GM13977 (cell line): Measurements from ENCODE around the gene KCNIP3.
"Not testable (repeated sequence)": the region's sequence is repeated elsewhere in the genome, so short reads cannot be mapped to it uniquely, and the experiment has no call there.

Experiments
- DNase-seq: peaks from one replicate; pipeline ENCODE4 v3.0.0; 2012; ENCODE audit warnings: low spot score
- in situ Hi-C: fragments of 300-500 bp; cut with MboI; formaldehyde crosslinking; loops from one replicate; pipeline ENCODE4 v1.12.0; 2022; ENCODE audit warnings: low sequenced_read_pairs, low pct_unique_long_range_greater_than_20kb, mixed read lengths, inconsistent platforms; ENCODE audit not compliant: unreplicated experiment
- TF ChIP-seq, protein P1 (sequence below): IDR thresholded peaks from 2 replicates; pipeline ENCODE4 v1.5.1; 2012; ENCODE audit warnings: mild to moderate bottlenecking, control low read depth; ENCODE audit not compliant: insufficient read depth; ENCODE audit errors: extremely low read depth, missing control alignments

KCNIP3 gene

DNA sequence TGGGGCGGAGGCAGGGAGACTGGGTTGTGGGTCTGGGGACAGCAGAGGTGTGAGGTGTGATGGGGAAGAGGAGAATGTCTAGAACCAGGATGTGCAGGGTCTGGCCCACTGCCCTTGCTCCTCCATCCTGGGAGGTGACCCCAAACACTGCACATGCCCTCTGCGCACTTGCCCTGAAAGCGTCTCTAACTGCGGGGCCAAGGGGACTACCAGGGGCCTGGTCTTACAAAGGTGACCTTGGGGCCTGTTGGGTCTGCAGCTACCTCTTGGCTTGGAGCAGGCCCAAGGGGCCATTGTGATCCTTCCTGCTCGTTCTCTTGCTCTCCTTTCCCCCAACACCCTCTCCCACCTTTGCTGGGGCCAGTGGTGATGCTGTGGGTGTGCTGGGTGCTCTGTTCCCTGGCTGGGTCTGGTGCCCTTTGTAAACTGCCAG is 57.3 kb downstream of the KCNIP3 start:
- no peak for DNase-seq
- in situ Hi-C loops = no loop called here
- TF ChIP-seq, protein P1, sequence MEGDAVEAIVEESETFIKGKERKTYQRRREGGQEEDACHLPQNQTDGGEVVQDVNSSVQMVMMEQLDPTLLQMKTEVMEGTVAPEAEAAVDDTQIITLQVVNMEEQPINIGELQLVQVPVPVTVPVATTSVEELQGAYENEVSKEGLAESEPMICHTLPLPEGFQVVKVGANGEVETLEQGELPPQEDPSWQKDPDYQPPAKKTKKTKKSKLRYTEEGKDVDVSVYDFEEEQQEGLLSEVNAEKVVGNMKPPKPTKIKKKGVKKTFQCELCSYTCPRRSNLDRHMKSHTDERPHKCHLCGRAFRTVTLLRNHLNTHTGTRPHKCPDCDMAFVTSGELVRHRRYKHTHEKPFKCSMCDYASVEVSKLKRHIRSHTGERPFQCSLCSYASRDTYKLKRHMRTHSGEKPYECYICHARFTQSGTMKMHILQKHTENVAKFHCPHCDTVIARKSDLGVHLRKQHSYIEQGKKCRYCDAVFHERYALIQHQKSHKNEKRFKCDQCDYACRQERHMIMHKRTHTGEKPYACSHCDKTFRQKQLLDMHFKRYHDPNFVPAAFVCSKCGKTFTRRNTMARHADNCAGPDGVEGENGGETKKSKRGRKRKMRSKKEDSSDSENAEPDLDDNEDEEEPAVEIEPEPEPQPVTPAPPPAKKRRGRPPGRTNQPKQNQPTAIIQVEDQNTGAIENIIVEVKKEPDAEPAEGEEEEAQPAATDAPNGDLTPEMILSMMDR = no peak

DNA sequence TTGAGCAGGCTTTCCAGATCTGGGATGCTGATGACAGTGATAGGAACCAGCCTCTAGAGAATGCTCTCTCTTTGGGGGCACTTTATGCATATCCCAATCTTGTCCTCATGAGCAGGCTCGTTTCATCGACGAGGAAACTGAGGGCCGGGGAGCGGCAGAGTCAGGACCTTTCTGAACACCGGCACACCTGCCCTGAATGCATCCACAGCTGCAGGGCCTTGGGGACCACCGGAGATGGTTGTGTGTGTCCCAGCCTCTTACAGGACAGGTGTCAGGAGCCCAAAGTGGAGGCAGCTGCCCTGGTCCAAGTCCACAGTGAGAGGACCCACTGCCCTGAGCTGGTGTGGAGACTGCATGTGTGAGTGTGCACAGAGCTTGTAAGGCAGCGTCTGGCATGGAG is 57.8 kb downstream of the KCNIP3 start:
- in situ Hi-C loops = no loop called here
- TF ChIP-seq, protein P1 = no peak

DNA sequence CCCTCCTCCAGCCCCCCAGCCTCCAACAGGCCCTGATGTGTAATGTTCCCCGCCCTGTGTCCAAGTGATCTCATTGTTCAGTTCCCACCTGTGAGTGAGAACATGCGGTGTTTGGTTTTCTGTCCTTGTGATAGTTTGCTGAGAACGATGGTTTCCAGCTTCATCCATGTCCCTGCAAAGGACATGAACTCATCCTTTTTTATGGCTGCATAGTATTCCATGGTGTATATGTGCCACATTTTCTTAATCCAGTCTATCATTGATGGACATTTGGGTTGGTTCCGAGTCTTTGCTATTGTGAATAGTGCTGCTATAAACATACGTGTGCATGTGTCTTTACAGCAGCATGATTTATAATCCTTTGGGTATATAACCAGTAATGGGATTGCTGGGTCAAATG is 58.3 kb downstream of the KCNIP3 start:
- DNase-seq, in situ Hi-C loops: not testable (repeated sequence)

More for the DNA sequence above, 57.8 kb downstream of the KCNIP3 start:
- no peak for DNase-seq

DNA sequence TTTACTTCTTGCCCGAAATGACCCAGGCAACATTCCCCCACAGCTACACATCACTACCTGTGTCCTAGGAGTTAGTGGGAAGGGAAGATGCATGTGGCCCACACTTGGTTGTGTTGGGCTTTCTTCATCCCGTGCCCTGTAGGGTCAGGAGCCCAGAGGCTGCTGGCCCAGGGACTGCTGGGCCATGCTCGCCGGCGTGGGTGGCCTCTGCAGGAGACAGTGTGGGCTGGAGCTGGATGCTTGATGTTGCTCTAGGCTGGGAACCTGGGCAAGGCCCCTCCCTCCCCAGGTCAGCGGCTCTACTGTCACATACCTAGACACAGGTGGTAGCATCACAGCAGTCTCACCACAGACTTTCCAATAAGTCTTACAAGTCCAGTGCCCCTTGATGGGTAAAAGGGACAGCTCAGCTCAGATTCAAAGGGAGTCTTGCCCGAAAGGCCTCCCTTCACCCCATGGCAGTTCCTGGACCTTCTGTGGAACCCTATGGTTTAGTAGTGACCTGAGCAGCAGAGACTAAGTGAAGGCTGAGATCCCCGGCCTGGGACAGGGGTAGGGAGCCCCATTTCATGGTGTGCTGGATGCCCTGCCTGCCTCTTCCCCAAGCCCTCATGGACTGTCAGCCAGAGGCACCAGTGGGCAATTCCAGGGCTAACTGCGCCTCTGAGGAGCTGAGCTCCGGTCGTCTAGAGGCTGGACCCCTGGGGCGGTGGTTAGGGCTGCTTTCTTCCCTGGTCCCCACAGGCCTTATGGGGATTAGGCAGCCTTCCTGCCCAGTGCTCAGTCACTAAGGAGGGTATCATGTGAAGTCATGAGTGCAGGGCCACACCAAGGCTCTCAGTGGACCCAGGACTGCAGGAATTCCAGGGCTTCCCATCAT is 59.9 kb downstream of the KCNIP3 start:
- in situ Hi-C loops = no loop called here

DNA sequence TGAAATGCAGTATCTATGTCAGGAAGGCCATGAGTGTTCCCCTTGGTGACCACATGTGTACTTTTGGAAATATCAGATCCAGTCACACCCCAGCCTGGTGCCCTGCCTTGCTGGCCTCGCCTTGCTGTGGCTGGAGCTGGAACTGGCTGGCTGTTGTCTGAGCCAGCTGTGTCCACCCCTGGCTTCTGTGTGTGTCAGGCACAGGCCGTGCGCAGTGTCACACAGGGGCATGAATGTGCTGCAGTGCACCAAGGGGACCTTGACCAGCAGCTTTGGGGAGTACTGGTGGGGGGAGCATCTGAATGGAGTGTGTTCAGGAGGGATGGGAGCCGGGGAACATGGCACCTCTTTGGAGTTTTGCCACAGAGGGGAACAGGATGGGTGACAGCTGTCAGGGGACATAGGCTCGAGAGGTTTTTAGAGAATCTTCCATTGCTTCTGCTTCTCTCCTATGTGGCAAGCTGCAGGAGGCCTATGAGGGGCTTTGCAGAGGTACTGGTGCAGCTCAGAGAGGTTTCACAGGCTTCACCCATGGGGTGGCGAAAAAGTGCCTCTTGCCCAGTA is 60.7 kb downstream of the KCNIP3 start:
- TF ChIP-seq, protein P1 = no peak
- in situ Hi-C loops = no loop called here
- no peak for DNase-seq

More for the DNA sequence above, 59.9 kb downstream of the KCNIP3 start:
- TF ChIP-seq, protein P1 = no peak
- no peak for DNase-seq

DNA sequence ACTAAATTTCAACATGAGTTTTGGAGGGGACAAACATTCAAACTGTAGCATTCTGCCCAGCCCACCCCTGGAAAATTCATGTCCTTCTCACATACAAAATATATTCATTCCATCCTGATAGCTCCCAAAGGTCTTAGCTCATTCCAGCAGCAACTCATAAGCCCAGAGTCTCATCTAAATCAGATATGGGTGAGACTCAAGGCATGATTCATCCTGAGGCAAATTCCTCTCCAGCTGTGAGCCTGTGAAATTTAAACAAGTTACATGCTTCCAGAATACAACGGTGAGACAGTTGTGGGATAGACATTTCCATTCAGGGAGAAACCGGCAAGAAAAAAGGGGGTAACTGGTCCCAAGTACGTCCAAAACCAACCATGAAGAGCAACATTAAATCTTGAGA is 61.9 kb downstream of the KCNIP3 start:
- in situ Hi-C loops = no loop called here
- TF ChIP-seq, protein P1 = no peak
- no peak for DNase-seq

DNA sequence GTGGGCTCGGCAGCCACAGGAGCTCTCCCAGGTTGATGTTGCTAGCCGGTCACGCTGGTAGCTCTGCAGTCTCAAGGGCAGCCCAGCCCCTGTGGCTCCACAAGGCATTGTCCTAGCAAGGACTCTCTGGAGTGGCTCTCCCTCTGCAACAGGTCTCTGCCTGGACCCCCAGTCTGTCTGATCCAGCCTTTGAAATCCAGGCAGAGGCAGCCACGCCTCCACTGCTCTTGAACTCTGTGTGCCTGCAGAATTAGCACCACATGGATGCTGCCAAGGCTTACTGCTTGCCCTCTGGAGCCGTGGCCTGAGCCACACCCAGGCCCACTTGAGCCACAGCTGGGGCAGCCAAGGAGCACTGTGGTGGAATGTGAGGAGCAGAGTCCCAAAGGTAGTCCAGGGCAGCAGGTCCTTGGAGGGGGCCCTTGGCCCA is 62.4 kb downstream of the KCNIP3 start:
- DNase-seq = no peak
- TF ChIP-seq, protein P1 = no peak
- in situ Hi-C loops = no loop called here
